Measurements from ENCODE around the gene LTBP1.

DNA sequence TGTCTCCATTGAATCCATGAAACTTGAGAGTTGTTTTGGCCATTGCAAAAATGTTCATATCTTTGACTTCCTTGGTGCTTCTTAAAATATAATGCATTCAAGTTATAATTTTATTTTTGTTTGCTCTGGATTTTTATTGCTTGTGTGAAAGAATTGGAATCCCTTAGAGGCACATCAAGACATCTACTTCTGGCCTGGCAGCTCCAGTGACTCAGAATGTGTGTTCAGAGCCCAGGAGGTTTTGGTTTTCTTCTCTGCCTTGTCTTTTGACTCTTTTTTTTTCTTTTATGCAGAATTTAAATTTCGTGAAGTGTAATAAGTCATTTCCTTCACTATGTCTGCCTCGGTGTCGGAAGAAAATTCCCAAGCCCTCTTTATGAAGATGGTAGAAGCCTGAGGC lies 180.2 kb downstream of the LTBP1 start:
- TF ChIP-seq, protein P1, sequence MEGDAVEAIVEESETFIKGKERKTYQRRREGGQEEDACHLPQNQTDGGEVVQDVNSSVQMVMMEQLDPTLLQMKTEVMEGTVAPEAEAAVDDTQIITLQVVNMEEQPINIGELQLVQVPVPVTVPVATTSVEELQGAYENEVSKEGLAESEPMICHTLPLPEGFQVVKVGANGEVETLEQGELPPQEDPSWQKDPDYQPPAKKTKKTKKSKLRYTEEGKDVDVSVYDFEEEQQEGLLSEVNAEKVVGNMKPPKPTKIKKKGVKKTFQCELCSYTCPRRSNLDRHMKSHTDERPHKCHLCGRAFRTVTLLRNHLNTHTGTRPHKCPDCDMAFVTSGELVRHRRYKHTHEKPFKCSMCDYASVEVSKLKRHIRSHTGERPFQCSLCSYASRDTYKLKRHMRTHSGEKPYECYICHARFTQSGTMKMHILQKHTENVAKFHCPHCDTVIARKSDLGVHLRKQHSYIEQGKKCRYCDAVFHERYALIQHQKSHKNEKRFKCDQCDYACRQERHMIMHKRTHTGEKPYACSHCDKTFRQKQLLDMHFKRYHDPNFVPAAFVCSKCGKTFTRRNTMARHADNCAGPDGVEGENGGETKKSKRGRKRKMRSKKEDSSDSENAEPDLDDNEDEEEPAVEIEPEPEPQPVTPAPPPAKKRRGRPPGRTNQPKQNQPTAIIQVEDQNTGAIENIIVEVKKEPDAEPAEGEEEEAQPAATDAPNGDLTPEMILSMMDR (IDR thresholded peaks at IDR 0.05; ENCODE audit: insufficient read depth, low read length): no peak
- no peak for TF ChIP-seq GABPA (IDR thresholded peaks at IDR 0.05; ENCODE audit: low read depth)

Data from HL-60 (cell line).